K562 (cell line): ENCODE results near the gene TUB. TPM values are rescaled to one million over a fixed set of nuclear protein-coding genes. Genes with fewer than 3 reads are reported as not detected.

ENCODE experiments used
- ATAC-seq: fragments of 200-7000 bp; cut with Tn5 transposase; 3 replicates; pipeline ENCODE4 v1.9.1; 2020; ENCODE audit warnings: moderate library complexity
- BruUV-seq: library from RNA; stranded (reverse); fragments of 400-500 nt; replicated peaks from 2 replicates; lab custom pipeline; 2021; lab: Mats Ljungman, UMichigan
- CTCF ChIA-PET: fragments of 300-600 bp; formaldehyde crosslinking; extraction: SDS; loops from one replicate; lab custom pipeline; 2021; ENCODE audit warnings: low intra/inter-chr PET ratio; lab: Yijun Ruan, JAX
- POLR2A ChIA-PET: fragments of 300-600, 350-650 bp; sonication (Branson Sonifier 250); formaldehyde crosslinking; extraction: SDS; loops from one replicate; lab custom pipeline; 2021; ENCODE audit warnings: antibody characterized with exemption, inconsistent platforms; lab: Yijun Ruan, JAX
- DNase-seq, 4 experiments: peaks; one replicate each; pipeline versions ENCODE4 v3.0.0 to v3.0.0-alpha.2; 2011 to 2018; ENCODE audit warnings: low spot score in 3 of 4, mixed read lengths in 3 of 4; ENCODE audit errors: extremely low read depth in 1 of 4
- FAIRE-seq: peaks from 2 replicates; lab custom pipeline; 2011; peaks lifted over from hg19 to GRCh38; lab: Jason Lieb, UNC
- H2AFZ ChIP-seq: 2 replicates; pipeline ENCODE4 v1.6.0; 2011; ENCODE audit warnings: low read depth, low read length, control low read depth, inconsistent platforms
- H3K27ac ChIP-seq: fragments of 200-600 bp; 3 replicates; pipeline ENCODE4 v1.8.0; 2011; ENCODE audit warnings: low read depth, mild to moderate bottlenecking, control low read depth, inconsistent platforms, low read length, moderate library complexity, mixed read lengths; ENCODE audit errors: extremely low read depth
- H3K27me3 ChIP-seq, 2 experiments: fragments of 300-600 bp in 1 of 2; 2 replicates in 1 of 2; 3 replicates in 1 of 2; pipeline versions ENCODE4 v1.6.0 to v1.8.0; 2011; ENCODE audit warnings: inconsistent platforms in 2 of 2, low read length in 2 of 2, mild to moderate bottlenecking in 1 of 2, mixed read lengths in 1 of 2, moderate library complexity in 1 of 2; ENCODE audit not compliant: control insufficient read depth in 2 of 2, insufficient read depth in 2 of 2
- H3K36me3 ChIP-seq: fragments of 300-600 bp; 3 replicates; pipeline ENCODE4 v1.8.0; 2011; ENCODE audit warnings: mild to moderate bottlenecking, low read length, inconsistent platforms; ENCODE audit not compliant: control insufficient read depth, insufficient read depth
- H3K4me1 ChIP-seq, 2 experiments: fragments of 200-600 bp in 1 of 2; replicated peaks in 1 of 2; 2 replicates in 1 of 2; 3 replicates in 1 of 2; pipeline versions ENCODE4 v1.5.1 to v1.8.0; 2011; ENCODE audit warnings: inconsistent platforms in 2 of 2, low read length in 2 of 2, mild to moderate bottlenecking in 1 of 2, mixed read lengths in 1 of 2, moderate library complexity in 1 of 2; ENCODE audit not compliant: control insufficient read depth in 2 of 2, insufficient read depth in 2 of 2
- H3K4me2 ChIP-seq: 2 replicates; pipeline ENCODE4 v1.6.1; 2011; ENCODE audit warnings: low read length, control low read depth, inconsistent platforms, mixed read lengths; ENCODE audit not compliant: insufficient read depth
- H3K4me3 ChIP-seq: fragments of 200-600 bp; sonication (generic), shearing (Covaris generic); 2 replicates; pipeline ENCODE4 v1.5.1; 2016; ENCODE audit warnings: control low read depth, inconsistent platforms
- H3K79me2 ChIP-seq: fragments of 200-600 bp; 3 replicates; pipeline ENCODE4 v1.8.0; 2011; ENCODE audit warnings: low read length, inconsistent platforms; ENCODE audit not compliant: control insufficient read depth, insufficient read depth
- H3K9ac ChIP-seq, 2 experiments: 2 replicates each; pipeline versions ENCODE4 v1.6.0 to v1.6.1; 2011; ENCODE audit warnings: low read depth in 2 of 2, low read length in 2 of 2, control low read depth in 1 of 2, inconsistent platforms in 1 of 2, mild to moderate bottlenecking in 1 of 2, mixed read lengths in 1 of 2; ENCODE audit not compliant: insufficient read depth in 1 of 2
- H3K9me1 ChIP-seq: one replicate; pipeline ENCODE4 v1.6.0; 2011; ENCODE audit warnings: inconsistent platforms, mild to moderate bottlenecking, low read length, moderate library complexity; ENCODE audit not compliant: control insufficient read depth, insufficient read depth
- H3K9me3 ChIP-seq: replicated peaks from 2 replicates; pipeline ENCODE4 v1.5.1; 2011; ENCODE audit warnings: low read depth, low read length, inconsistent platforms; ENCODE audit not compliant: control insufficient read depth, insufficient read depth
- H4K20me1 ChIP-seq: replicated peaks from 2 replicates; pipeline ENCODE4 v1.6.1; 2011; ENCODE audit warnings: low read length, inconsistent platforms, mixed read lengths; ENCODE audit not compliant: control insufficient read depth, insufficient read depth
- E4F1 ChIP-seq: fragments of 250-450 bp; sonication (Bioruptor Pico); IDR thresholded peaks from 2 replicates; pipeline ENCODE4 v1.5.0; 2021; ENCODE audit warnings: mild to moderate bottlenecking, borderline replicate concordance
- GATAD2A ChIP-seq: fragments of 450-650 bp; IDR thresholded peaks from 2 replicates; pipeline ENCODE4 v1.6.1; 2017
- KLF10 ChIP-seq: fragments of 250-450 bp; sonication (Bioruptor Pico); IDR thresholded peaks from 2 replicates; pipeline ENCODE4 v1.6.1; 2021; ENCODE audit warnings: matching md5 sums
- RB1 ChIP-seq: fragments of 450-650 bp; IDR thresholded peaks from 2 replicates; pipeline ENCODE4 v1.6.1; 2017; ENCODE audit warnings: low read depth, mild to moderate bottlenecking
- RBM25 ChIP-seq: fragments of 200-400 bp; formaldehyde crosslinking; IDR thresholded peaks from 2 replicates; pipeline ENCODE4 v1.6.1; 2018; ENCODE audit warnings: low read length, low read depth, moderate library complexity; ENCODE audit not compliant: severe bottlenecking
- SRSF9 ChIP-seq: fragments of 200-400 bp; formaldehyde crosslinking; IDR thresholded peaks from 2 replicates; pipeline ENCODE4 v1.6.1; 2017; ENCODE audit warnings: low read depth, low read length, borderline replicate concordance
- XRCC5 ChIP-seq: fragments of 200-400 bp; formaldehyde crosslinking; IDR thresholded peaks from 2 replicates; pipeline ENCODE4 v1.6.1; 2017; ENCODE audit warnings: low read depth, mild to moderate bottlenecking, low read length
- ZC3H8 ChIP-seq: fragments of 450-650 bp; IDR thresholded peaks from 2 replicates; pipeline ENCODE4 v1.6.1; 2017
- ZNF785 ChIP-seq: fragments of 250-450 bp; sonication (Bioruptor Pico); IDR thresholded peaks from 2 replicates; pipeline ENCODE4 v1.4.0; 2020; ENCODE audit warnings: mild to moderate bottlenecking
- WGBS: fragments of 100-300 bp; shearing (Covaris generic); methylation state at CpG from one replicate; pipeline ENCODE4 v1.1.6; 2016; ENCODE audit warnings: low coverage, mixed read lengths; ENCODE audit not compliant: insufficient coverage; ENCODE audit errors: missing lambda C conversion rate; 5-methylcytosine and 5-hydroxymethylcytosine counted together
- in situ Hi-C: fragments of 300-500 bp; cut with MboI; formaldehyde crosslinking; loops from 4 replicates; pipeline ENCODE4 v1.15.0; 2018; ENCODE audit warnings: inconsistent platforms, mixed read lengths
- intact Hi-C: fragments of 100-400 bp; cut with micrococcal nuclease; formaldehyde crosslinking; loops from 2 replicates; pipeline ENCODE4 v1.14.2; 2022
- polyA plus RNA-seq, 8 experiments: library from polyadenylated mRNA; depleted of rRNA in 4 of 8; stranded (reverse) in 5 of 8; unstranded in 3 of 8; fragments of >200 nt; fragmentation: Nextera tagmentation in 2 of 8; fragmentation: Illumina TruSeq in 1 of 8; extraction: Ambion mirVana in 2 of 8; extraction: Trizol in 1 of 8; gene quantifications; 2 replicates each; pipeline versions ENCODE4 v1.2.1 to v1.2.3, GENCODE V29; 2011 to 2014; ENCODE audit warnings: inconsistent platforms in 1 of 8, missing spikeins in 1 of 8
- total RNA-seq, 7 experiments: library from RNA; depleted of rRNA in 6 of 7; stranded (reverse); fragments of >200 nt in 6 of 7; fragmentation: Illumina TruSeq in 2 of 7; extraction: Trizol in 2 of 7; gene quantifications; 2 replicates each; pipeline versions ENCODE4 v1.2.1 to v1.2.3, GENCODE V29; 2011 to 2021; ENCODE audit warnings: low replicate concordance in 1 of 7
- TF ChIP-seq, protein P1 (sequence below): sonication (generic); formaldehyde crosslinking; IDR thresholded peaks from 2 replicates; pipeline ENCODE4 v1.8.1; 2023; ENCODE audit warnings: missing genetic modification reagents, mild to moderate bottlenecking, borderline replicate concordance
- TF ChIP-seq, protein P2 (sequence below): sonication (generic); formaldehyde crosslinking; IDR thresholded peaks from 2 replicates; pipeline ENCODE4 v1.8.1; 2023; ENCODE audit warnings: mild to moderate bottlenecking, missing genetic modification reagents, moderate library complexity

The TUB gene
- total and polyA plus RNA-seq, 9 of the 15 experiments (the other 6 are each of a cell fraction or from before 2014, with no cell fraction given): not detected

GRCh38 chr11:8105666-8106065 lies 24.7 kb downstream of the TUB start:
- H3K36me3 ChIP-seq: no peaks in the 10 kb centered on the region
- TF ChIP-seq, protein P1, sequence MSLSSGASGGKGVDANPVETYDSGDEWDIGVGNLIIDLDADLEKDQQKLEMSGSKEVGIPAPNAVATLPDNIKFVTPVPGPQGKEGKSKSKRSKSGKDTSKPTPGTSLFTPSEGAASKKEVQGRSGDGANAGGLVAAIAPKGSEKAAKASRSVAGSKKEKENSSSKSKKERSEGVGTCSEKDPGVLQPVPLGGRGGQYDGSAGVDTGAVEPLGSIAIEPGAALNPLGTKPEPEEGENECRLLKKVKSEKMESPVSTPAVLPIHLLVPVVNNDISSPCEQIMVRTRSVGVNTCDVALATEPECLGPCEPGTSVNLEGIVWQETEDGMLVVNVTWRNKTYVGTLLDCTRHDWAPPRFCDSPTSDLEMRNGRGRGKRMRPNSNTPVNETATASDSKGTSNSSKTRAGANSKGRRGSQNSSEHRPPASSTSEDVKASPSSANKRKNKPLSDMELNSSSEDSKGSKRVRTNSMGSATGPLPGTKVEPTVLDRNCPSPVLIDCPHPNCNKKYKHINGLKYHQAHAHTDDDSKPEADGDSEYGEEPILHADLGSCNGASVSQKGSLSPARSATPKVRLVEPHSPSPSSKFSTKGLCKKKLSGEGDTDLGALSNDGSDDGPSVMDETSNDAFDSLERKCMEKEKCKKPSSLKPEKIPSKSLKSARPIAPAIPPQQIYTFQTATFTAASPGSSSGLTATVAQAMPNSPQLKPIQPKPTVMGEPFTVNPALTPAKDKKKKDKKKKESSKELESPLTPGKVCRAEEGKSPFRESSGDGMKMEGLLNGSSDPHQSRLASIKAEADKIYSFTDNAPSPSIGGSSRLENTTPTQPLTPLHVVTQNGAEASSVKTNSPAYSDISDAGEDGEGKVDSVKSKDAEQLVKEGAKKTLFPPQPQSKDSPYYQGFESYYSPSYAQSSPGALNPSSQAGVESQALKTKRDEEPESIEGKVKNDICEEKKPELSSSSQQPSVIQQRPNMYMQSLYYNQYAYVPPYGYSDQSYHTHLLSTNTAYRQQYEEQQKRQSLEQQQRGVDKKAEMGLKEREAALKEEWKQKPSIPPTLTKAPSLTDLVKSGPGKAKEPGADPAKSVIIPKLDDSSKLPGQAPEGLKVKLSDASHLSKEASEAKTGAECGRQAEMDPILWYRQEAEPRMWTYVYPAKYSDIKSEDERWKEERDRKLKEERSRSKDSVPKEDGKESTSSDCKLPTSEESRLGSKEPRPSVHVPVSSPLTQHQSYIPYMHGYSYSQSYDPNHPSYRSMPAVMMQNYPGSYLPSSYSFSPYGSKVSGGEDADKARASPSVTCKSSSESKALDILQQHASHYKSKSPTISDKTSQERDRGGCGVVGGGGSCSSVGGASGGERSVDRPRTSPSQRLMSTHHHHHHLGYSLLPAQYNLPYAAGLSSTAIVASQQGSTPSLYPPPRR (CRISPR knock-in tag): no peak
- TF ChIP-seq E4F1 (CRISPR knock-in tag) (no peak), ZNF785 (no peak), KLF10 (CRISPR knock-in tag) (no peak), RB1 (no peak), RBM25 (no peak), XRCC5 (no peak), SRSF9 (no peak), GATAD2A (no peak), ZC3H8 (no peak)
- TF ChIP-seq, protein P2, sequence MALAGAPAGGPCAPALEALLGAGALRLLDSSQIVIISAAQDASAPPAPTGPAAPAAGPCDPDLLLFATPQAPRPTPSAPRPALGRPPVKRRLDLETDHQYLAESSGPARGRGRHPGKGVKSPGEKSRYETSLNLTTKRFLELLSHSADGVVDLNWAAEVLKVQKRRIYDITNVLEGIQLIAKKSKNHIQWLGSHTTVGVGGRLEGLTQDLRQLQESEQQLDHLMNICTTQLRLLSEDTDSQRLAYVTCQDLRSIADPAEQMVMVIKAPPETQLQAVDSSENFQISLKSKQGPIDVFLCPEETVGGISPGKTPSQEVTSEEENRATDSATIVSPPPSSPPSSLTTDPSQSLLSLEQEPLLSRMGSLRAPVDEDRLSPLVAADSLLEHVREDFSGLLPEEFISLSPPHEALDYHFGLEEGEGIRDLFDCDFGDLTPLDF (CRISPR knock-in tag): no peak
- no peak overlapping the region for H2AFZ ChIP-seq
- no peaks in the 10 kb centered on the region for H3K9me3 ChIP-seq
- H4K20me1 ChIP-seq: no peaks in the 10 kb centered on the region; the same call in 1 of the 2 replicates
- CTCF ChIA-PET: no interaction called here
- H3K27ac ChIP-seq: no peak overlapping the region
- POLR2A ChIA-PET: interaction anchor here (0.6 kb wide), 1 partner anchor 13 kb away, joined by 3 read pairs; no protein-coding TSS in a partner anchor
- peaks cover 0 to 16% of the 10 kb centered on the region in 2 experiments; a peak in 3 of 5 replicates for H3K27me3 ChIP-seq
- H3K4me2 ChIP-seq: no peak overlapping the region
- DNase-seq (no peak), FAIRE-seq (no peak), ATAC-seq (no peak)
- in situ Hi-C loops: no loop called here
- no peak overlapping the region for H3K9ac ChIP-seq
- BruUV-seq: no TSS peak
- intact Hi-C loops: no loop called here
- 3% methylated on average over 3 of the region's 3 CpGs for WGBS
- H3K4me3 ChIP-seq: no peak overlapping the region
- no peaks in the 10 kb centered on the region for H3K9me1 ChIP-seq
- no peaks in the 10 kb centered on the region for H3K79me2 ChIP-seq
- no peaks in the 10 kb centered on the region for H3K4me1 ChIP-seq
